K562 (cell line): Measurements from ENCODE around the gene PTRH1. TPM values are rescaled to one million over a fixed set of nuclear protein-coding genes. Genes with fewer than 3 reads are reported as not detected.
A peak's percentile ranks its signal among the peaks of the same experiment; 100 is the strongest.

Experiments
- ATAC-seq: fragments of 200-7000 bp; cut with Tn5 transposase; 3 replicates; pipeline ENCODE4 v1.9.1; 2020; ENCODE audit warnings: moderate library complexity
- BruUV-seq: library from RNA; stranded (reverse); fragments of 400-500 nt; replicated peaks from 2 replicates; lab custom pipeline; 2021; lab: Mats Ljungman, UMichigan
- CTCF ChIA-PET: fragments of 300-600 bp; formaldehyde crosslinking; extraction: SDS; loops from one replicate; lab custom pipeline; 2021; ENCODE audit warnings: low intra/inter-chr PET ratio; lab: Yijun Ruan, JAX
- POLR2A ChIA-PET: fragments of 300-600, 350-650 bp; sonication (Branson Sonifier 250); formaldehyde crosslinking; extraction: SDS; loops from one replicate; lab custom pipeline; 2021; ENCODE audit warnings: antibody characterized with exemption, inconsistent platforms; lab: Yijun Ruan, JAX
- DNase-seq, 4 experiments: peaks; one replicate each; pipeline versions ENCODE4 v3.0.0 to v3.0.0-alpha.2; 2011 to 2018; ENCODE audit warnings: low spot score in 3 of 4, mixed read lengths in 3 of 4; ENCODE audit errors: extremely low read depth in 1 of 4
- FAIRE-seq: peaks from 2 replicates; lab custom pipeline; 2011; peaks lifted over from hg19 to GRCh38; lab: Jason Lieb, UNC
- H2AFZ ChIP-seq: 2 replicates; pipeline ENCODE4 v1.6.0; 2011; ENCODE audit warnings: low read depth, low read length, control low read depth, inconsistent platforms
- H3K27ac ChIP-seq: fragments of 200-600 bp; 3 replicates; pipeline ENCODE4 v1.8.0; 2011; ENCODE audit warnings: low read depth, mild to moderate bottlenecking, control low read depth, inconsistent platforms, low read length, moderate library complexity, mixed read lengths; ENCODE audit errors: extremely low read depth
- H3K27me3 ChIP-seq, 2 experiments: fragments of 300-600 bp in 1 of 2; 2 replicates in 1 of 2; 3 replicates in 1 of 2; pipeline versions ENCODE4 v1.6.0 to v1.8.0; 2011; ENCODE audit warnings: inconsistent platforms in 2 of 2, low read length in 2 of 2, mild to moderate bottlenecking in 1 of 2, mixed read lengths in 1 of 2, moderate library complexity in 1 of 2; ENCODE audit not compliant: control insufficient read depth in 2 of 2, insufficient read depth in 2 of 2
- H3K36me3 ChIP-seq: fragments of 300-600 bp; 3 replicates; pipeline ENCODE4 v1.8.0; 2011; ENCODE audit warnings: mild to moderate bottlenecking, low read length, inconsistent platforms; ENCODE audit not compliant: control insufficient read depth, insufficient read depth
- H3K4me1 ChIP-seq, 2 experiments: fragments of 200-600 bp in 1 of 2; replicated peaks in 1 of 2; 2 replicates in 1 of 2; 3 replicates in 1 of 2; pipeline versions ENCODE4 v1.5.1 to v1.8.0; 2011; ENCODE audit warnings: inconsistent platforms in 2 of 2, low read length in 2 of 2, mild to moderate bottlenecking in 1 of 2, mixed read lengths in 1 of 2, moderate library complexity in 1 of 2; ENCODE audit not compliant: control insufficient read depth in 2 of 2, insufficient read depth in 2 of 2
- H3K4me2 ChIP-seq: 2 replicates; pipeline ENCODE4 v1.6.1; 2011; ENCODE audit warnings: low read length, control low read depth, inconsistent platforms, mixed read lengths; ENCODE audit not compliant: insufficient read depth
- H3K4me3 ChIP-seq: fragments of 200-600 bp; sonication (generic), shearing (Covaris generic); 2 replicates; pipeline ENCODE4 v1.5.1; 2016; ENCODE audit warnings: control low read depth, inconsistent platforms
- H3K79me2 ChIP-seq: fragments of 200-600 bp; 3 replicates; pipeline ENCODE4 v1.8.0; 2011; ENCODE audit warnings: low read length, inconsistent platforms; ENCODE audit not compliant: control insufficient read depth, insufficient read depth
- H3K9ac ChIP-seq, 2 experiments: 2 replicates each; pipeline versions ENCODE4 v1.6.0 to v1.6.1; 2011; ENCODE audit warnings: low read depth in 2 of 2, low read length in 2 of 2, control low read depth in 1 of 2, inconsistent platforms in 1 of 2, mild to moderate bottlenecking in 1 of 2, mixed read lengths in 1 of 2; ENCODE audit not compliant: insufficient read depth in 1 of 2
- H3K9me1 ChIP-seq: one replicate; pipeline ENCODE4 v1.6.0; 2011; ENCODE audit warnings: inconsistent platforms, mild to moderate bottlenecking, low read length, moderate library complexity; ENCODE audit not compliant: control insufficient read depth, insufficient read depth
- H3K9me3 ChIP-seq: replicated peaks from 2 replicates; pipeline ENCODE4 v1.5.1; 2011; ENCODE audit warnings: low read depth, low read length, inconsistent platforms; ENCODE audit not compliant: control insufficient read depth, insufficient read depth
- H4K20me1 ChIP-seq: replicated peaks from 2 replicates; pipeline ENCODE4 v1.6.1; 2011; ENCODE audit warnings: low read length, inconsistent platforms, mixed read lengths; ENCODE audit not compliant: control insufficient read depth, insufficient read depth
- ATF7 ChIP-seq: fragments of 450-650 bp; IDR thresholded peaks from 2 replicates; pipeline ENCODE4 v1.7.1; 2014; ENCODE audit warnings: mild to moderate bottlenecking, moderate library complexity
- NELFE ChIP-seq: IDR thresholded peaks from 2 replicates; pipeline ENCODE4 v1.6.1; 2011; ENCODE audit warnings: mild to moderate bottlenecking; ENCODE audit not compliant: insufficient read depth, insufficient read length
- PHF8 ChIP-seq: fragments of 200-600 bp; sonication (generic); IDR thresholded peaks from 2 replicates; pipeline ENCODE4 v1.6.1; 2012; ENCODE audit warnings: mixed run types, mild to moderate bottlenecking, inconsistent platforms, low read length, moderate library complexity, borderline replicate concordance
- RAD51 ChIP-seq: fragments of 450-650 bp; IDR thresholded peaks from 2 replicates; pipeline ENCODE4 v1.7.1; 2016; ENCODE audit warnings: low read depth, mild to moderate bottlenecking, borderline replicate concordance
- SMAD1 ChIP-seq: fragments of 150-350 bp; IDR thresholded peaks from 2 replicates; pipeline ENCODE4 v1.6.1; 2014; ENCODE audit warnings: low read length, low read depth; ENCODE audit not compliant: partially characterized antibody
- TGIF2 ChIP-seq: sonication (generic); formaldehyde crosslinking; IDR thresholded peaks from 2 replicates; pipeline ENCODE4 v1.8.1; 2022; ENCODE audit warnings: mild to moderate bottlenecking, missing genetic modification reagents, moderate library complexity
- U2AF2 ChIP-seq: fragments of 200-400 bp; formaldehyde crosslinking; optimal IDR thresholded peaks from 2 replicates; pipeline ENCODE3; 2017; ENCODE audit warnings: low read depth, mild to moderate bottlenecking, low read length
- XRCC3 ChIP-seq: fragments of 450-650 bp; IDR thresholded peaks from 2 replicates; pipeline ENCODE4 v1.6.1; 2017; ENCODE audit warnings: mild to moderate bottlenecking, moderate library complexity
- ZC3H11A ChIP-seq: IDR thresholded peaks from 2 replicates; pipeline ENCODE4 v1.6.1; 2012; ENCODE audit warnings: low read depth, low read length, improper control_type of control experiment
- ZNF324 ChIP-seq: fragments of 250-450 bp; sonication (Bioruptor Pico); IDR thresholded peaks from 2 replicates; pipeline ENCODE4 v1.4.0; 2020; ENCODE audit warnings: mild to moderate bottlenecking
- WGBS: fragments of 100-300 bp; shearing (Covaris generic); methylation state at CpG from one replicate; pipeline ENCODE4 v1.1.6; 2016; ENCODE audit warnings: low coverage, mixed read lengths; ENCODE audit not compliant: insufficient coverage; ENCODE audit errors: missing lambda C conversion rate; 5-methylcytosine and 5-hydroxymethylcytosine counted together
- in situ Hi-C: fragments of 300-500 bp; cut with MboI; formaldehyde crosslinking; loops from 4 replicates; pipeline ENCODE4 v1.15.0; 2018; ENCODE audit warnings: inconsistent platforms, mixed read lengths
- intact Hi-C: fragments of 100-400 bp; cut with micrococcal nuclease; formaldehyde crosslinking; loops from 2 replicates; pipeline ENCODE4 v1.14.2; 2022
- polyA plus RNA-seq, 8 experiments: library from polyadenylated mRNA; depleted of rRNA in 4 of 8; stranded (reverse) in 5 of 8; unstranded in 3 of 8; fragments of >200 nt; fragmentation: Nextera tagmentation in 2 of 8; fragmentation: Illumina TruSeq in 1 of 8; extraction: Ambion mirVana in 2 of 8; extraction: Trizol in 1 of 8; gene quantifications; 2 replicates each; pipeline versions ENCODE4 v1.2.1 to v1.2.3, GENCODE V29; 2011 to 2014; ENCODE audit warnings: inconsistent platforms in 1 of 8, missing spikeins in 1 of 8
- total RNA-seq, 7 experiments: library from RNA; depleted of rRNA in 6 of 7; stranded (reverse); fragments of >200 nt in 6 of 7; fragmentation: Illumina TruSeq in 2 of 7; extraction: Trizol in 2 of 7; gene quantifications; 2 replicates each; pipeline versions ENCODE4 v1.2.1 to v1.2.3, GENCODE V29; 2011 to 2021; ENCODE audit warnings: low replicate concordance in 1 of 7
- TF ChIP-seq, protein P1 (sequence below): fragments of 200-800 bp; sonication (Bioruptor generic); IDR thresholded peaks from 2 replicates; pipeline ENCODE4 v1.6.1; 2017; ENCODE audit warnings: missing genetic modification characterization, missing compliant biosample characterization
- TF ChIP-seq, protein P2 (sequence below): fragments of 250-450 bp; sonication (Bioruptor Pico); IDR thresholded peaks from 2 replicates; pipeline ENCODE4 v1.4.0; 2020
- TF ChIP-seq, protein P3 (sequence below): fragments of 250-450 bp; sonication (Bioruptor Pico); IDR thresholded peaks from 2 replicates; pipeline ENCODE4 v1.8.0; 2022; ENCODE audit warnings: inconsistent platforms, mild to moderate bottlenecking, moderate library complexity, borderline replicate concordance

Gene PTRH1
- total and polyA plus RNA-seq, 9 of the 15 experiments (the other 6 are each of a cell fraction or from before 2014, with no cell fraction given): 0.63 to 43.1 (median 5.7) TPM

DNA sequence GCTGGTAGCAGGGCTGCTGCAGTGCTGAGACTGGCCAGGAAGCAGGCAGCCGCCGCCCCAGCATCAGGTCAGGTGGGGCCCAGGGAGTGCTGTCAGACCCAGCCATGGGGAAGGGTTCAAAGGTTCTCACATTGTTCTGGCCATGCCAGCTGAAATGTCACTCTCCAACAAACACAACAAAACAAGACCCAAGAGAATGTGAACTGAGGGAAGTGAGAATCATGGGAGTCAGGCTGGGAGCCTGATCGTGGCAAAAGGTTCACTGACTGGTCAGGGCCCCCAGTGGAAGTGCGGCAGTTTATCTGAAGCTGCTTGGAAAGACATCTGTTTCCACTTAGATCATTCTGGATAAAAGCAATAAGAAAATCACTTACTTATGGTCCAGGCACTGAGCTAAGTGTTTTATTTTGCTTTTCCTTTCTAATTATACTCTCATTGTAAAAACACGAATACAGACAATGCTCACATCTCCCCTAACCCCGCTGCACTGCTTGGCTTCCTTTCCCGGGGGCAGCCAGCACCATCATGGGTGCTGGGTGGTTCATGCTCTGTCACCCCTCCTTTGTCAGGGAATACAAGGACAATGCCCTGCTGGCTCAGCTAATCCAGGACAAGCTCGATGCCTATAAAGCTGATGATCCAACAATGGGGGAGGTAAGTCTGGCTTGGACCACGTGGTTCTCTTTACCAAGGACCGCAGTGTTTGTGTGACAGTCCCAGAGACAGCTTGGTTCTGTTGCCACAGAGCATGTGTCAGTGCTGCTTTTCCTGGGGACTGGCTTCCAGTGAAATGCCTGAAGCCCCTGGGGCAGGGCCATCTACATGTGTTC is 50.6 kb downstream of the PTRH1 start:
- Histone ChIP-seq H3K9ac (peak overlapping the region in 1 of 2 experiments; percentile 85; a peak in 2 of 4 replicates), H4K20me1 (no peaks in the 10 kb centered on the region), H3K27ac (no peak overlapping the region), H3K4me2 (no peak overlapping the region), H3K27me3 (no peaks in the 10 kb centered on the region), H3K4me1 (peaks cover 3 to 6% of the 10 kb centered on the region in 2 experiments; a peak in 3 of 5 replicates), H3K79me2 (no peaks in the 10 kb centered on the region), H3K9me1 (no peaks in the 10 kb centered on the region), H3K4me3 (no peak overlapping the region), H3K36me3 (peaks cover 42% of the 10 kb centered on the region; the same call in 1 of the 3 replicates), H3K9me3 (no peaks in the 10 kb centered on the region), H2AFZ (no peak overlapping the region)
- in situ Hi-C loops (no loop called here), intact Hi-C loops (no loop called here)
- WGBS: 55% methylated on average over 10 of the region's 10 CpGs
- POLR2A ChIA-PET: interaction anchor here (0.6 to 1.4 kb wide), 6 partner anchors 8 to 1599 kb away, joined by 3 to 4 read pairs (median 3); no protein-coding TSS in a partner anchor
- no TSS peak for BruUV-seq
- CTCF ChIA-PET: no interaction called here
- FAIRE-seq (peak; percentile 19), ATAC-seq (peak; percentile 49; the same call in 2 of the 3 replicates), DNase-seq (no peak)
- TF ChIP-seq, protein P1, sequence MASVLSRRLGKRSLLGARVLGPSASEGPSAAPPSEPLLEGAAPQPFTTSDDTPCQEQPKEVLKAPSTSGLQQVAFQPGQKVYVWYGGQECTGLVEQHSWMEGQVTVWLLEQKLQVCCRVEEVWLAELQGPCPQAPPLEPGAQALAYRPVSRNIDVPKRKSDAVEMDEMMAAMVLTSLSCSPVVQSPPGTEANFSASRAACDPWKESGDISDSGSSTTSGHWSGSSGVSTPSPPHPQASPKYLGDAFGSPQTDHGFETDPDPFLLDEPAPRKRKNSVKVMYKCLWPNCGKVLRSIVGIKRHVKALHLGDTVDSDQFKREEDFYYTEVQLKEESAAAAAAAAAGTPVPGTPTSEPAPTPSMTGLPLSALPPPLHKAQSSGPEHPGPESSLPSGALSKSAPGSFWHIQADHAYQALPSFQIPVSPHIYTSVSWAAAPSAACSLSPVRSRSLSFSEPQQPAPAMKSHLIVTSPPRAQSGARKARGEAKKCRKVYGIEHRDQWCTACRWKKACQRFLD (CRISPR knock-in tag): no peak
- TF ChIP-seq U2AF2 (no peak), ZNF324 (CRISPR knock-in tag) (no peak), SMAD1 (no peak), RAD51 (no peak), ATF7 (no peak), ZC3H11A (no peak), XRCC3 (no peak), NELFE (no peak), TGIF2 (CRISPR knock-in tag) (no peak), PHF8 (no peak)
- TF ChIP-seq, protein P2, sequence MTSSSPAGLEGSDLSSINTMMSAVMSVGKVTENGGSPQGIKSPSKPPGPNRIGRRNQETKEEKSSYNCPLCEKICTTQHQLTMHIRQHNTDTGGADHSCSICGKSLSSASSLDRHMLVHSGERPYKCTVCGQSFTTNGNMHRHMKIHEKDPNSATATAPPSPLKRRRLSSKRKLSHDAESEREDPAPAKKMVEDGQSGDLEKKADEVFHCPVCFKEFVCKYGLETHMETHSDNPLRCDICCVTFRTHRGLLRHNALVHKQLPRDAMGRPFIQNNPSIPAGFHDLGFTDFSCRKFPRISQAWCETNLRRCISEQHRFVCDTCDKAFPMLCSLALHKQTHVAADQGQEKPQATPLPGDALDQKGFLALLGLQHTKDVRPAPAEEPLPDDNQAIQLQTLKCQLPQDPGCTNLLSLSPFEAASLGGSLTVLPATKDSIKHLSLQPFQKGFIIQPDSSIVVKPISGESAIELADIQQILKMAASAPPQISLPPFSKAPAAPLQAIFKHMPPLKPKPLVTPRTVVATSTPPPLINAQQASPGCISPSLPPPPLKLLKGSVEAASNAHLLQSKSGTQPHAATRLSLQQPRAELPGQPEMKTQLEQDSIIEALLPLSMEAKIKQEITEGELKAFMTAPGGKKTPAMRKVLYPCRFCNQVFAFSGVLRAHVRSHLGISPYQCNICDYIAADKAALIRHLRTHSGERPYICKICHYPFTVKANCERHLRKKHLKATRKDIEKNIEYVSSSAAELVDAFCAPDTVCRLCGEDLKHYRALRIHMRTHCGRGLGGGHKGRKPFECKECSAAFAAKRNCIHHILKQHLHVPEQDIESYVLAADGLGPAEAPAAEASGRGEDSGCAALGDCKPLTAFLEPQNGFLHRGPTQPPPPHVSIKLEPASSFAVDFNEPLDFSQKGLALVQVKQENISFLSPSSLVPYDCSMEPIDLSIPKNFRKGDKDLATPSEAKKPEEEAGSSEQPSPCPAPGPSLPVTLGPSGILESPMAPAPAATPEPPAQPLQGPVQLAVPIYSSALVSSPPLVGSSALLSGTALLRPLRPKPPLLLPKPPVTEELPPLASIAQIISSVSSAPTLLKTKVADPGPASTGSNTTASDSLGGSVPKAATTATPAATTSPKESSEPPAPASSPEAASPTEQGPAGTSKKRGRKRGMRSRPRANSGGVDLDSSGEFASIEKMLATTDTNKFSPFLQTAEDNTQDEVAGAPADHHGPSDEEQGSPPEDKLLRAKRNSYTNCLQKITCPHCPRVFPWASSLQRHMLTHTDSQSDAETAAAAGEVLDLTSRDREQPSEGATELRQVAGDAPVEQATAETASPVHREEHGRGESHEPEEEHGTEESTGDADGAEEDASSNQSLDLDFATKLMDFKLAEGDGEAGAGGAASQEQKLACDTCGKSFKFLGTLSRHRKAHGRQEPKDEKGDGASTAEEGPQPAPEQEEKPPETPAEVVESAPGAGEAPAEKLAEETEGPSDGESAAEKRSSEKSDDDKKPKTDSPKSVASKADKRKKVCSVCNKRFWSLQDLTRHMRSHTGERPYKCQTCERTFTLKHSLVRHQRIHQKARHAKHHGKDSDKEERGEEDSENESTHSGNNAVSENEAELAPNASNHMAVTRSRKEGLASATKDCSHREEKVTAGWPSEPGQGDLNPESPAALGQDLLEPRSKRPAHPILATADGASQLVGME (CRISPR knock-in tag): no peak
- TF ChIP-seq, protein P3, sequence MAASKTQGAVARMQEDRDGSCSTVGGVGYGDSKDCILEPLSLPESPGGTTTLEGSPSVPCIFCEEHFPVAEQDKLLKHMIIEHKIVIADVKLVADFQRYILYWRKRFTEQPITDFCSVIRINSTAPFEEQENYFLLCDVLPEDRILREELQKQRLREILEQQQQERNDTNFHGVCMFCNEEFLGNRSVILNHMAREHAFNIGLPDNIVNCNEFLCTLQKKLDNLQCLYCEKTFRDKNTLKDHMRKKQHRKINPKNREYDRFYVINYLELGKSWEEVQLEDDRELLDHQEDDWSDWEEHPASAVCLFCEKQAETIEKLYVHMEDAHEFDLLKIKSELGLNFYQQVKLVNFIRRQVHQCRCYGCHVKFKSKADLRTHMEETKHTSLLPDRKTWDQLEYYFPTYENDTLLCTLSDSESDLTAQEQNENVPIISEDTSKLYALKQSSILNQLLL (CRISPR knock-in tag): no peak
